22Rv1 (cell line): ENCODE results near the gene ABHD16A.
A peak's percentile ranks its signal among the peaks of the same experiment; 100 is the strongest.

ENCODE experiments used
- H3K27ac ChIP-seq: fragments of 450-650 bp; 2 replicates; pipeline ENCODE4 v1.5.1; 2017
- ZFX ChIP-seq: fragments of 450-650 bp; IDR thresholded peaks from 2 replicates; pipeline ENCODE4 v1.6.1; 2017; ENCODE audit warnings: antibody characterized with exemption, borderline replicate concordance
- TF ChIP-seq, protein P1 (sequence below): fragments of 450-650 bp; IDR thresholded peaks from 2 replicates; pipeline ENCODE4 v1.5.1; 2017; ENCODE audit warnings: mild to moderate bottlenecking

ABHD16A gene

DNA sequence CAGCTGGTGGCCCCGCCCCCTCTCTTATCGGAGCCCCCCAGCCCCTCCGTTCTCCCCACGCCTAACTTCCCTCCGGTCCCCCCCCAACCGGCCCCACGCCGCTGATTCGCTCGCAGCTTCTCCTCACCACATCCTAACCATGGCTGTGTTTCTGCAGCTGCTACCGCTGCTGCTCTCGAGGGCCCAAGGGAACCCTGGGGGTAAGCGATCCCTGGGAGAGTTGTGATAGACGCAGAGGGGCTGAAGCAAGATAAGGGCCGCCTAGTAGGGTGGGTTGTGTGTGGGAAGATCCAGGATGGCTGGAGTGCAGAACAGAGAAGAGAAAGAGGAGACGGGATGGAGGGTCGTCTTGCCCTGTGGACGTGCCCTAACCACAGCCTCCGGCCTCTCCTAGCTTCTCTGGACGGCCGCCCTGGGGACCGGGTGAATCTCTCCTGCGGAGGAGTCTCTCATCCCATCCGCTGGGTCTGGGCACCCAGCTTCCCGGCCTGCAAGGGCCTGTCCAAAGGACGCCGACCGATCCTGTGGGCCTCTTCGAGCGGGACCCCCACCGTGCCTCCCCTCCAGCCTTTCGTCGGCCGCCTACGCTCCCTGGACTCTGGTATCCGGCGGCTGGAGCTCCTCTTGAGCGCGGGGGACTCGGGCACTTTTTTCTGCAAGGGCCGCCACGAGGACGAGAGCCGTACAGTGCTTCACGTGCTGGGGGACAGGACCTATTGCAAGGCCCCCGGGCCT is 20.3 kb upstream of the ABHD16A start, which contains the start of gene MPIG6B:
MPIG6B (plus strand) TSS at position 129 of the 735 bp plus-strand sequence; CDS start at position 140, 11 bp downstream.
- H3K27ac ChIP-seq: no peak within 1 kb of the TSS
- no peak for TF ChIP-seq ZFX
- TF ChIP-seq, protein P1, sequence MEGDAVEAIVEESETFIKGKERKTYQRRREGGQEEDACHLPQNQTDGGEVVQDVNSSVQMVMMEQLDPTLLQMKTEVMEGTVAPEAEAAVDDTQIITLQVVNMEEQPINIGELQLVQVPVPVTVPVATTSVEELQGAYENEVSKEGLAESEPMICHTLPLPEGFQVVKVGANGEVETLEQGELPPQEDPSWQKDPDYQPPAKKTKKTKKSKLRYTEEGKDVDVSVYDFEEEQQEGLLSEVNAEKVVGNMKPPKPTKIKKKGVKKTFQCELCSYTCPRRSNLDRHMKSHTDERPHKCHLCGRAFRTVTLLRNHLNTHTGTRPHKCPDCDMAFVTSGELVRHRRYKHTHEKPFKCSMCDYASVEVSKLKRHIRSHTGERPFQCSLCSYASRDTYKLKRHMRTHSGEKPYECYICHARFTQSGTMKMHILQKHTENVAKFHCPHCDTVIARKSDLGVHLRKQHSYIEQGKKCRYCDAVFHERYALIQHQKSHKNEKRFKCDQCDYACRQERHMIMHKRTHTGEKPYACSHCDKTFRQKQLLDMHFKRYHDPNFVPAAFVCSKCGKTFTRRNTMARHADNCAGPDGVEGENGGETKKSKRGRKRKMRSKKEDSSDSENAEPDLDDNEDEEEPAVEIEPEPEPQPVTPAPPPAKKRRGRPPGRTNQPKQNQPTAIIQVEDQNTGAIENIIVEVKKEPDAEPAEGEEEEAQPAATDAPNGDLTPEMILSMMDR: no peak

DNA sequence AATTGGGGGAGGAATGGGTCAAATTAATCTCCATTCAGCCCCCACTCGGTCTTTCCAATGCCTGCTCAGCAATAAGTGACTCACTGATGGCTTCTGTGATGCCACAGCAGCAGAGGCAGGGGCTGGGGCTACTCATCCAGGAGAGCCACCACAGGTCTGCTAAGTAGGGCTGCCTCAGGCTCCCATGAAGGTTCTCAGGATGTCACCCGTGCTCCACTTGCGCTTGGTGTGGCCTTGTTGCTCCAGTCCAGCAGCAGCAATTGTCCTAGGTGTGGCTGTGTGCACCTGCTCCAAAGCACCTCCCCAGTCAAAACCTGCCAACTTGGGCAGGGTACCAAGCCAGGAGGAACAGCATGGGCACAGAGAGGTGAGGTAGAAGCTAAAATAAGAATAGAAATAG is 19.0 kb upstream of the ABHD16A start:
- H3K27ac ChIP-seq: no peak overlapping the region
- no peak for TF ChIP-seq ZFX
- TF ChIP-seq, protein P1: no peak

DNA sequence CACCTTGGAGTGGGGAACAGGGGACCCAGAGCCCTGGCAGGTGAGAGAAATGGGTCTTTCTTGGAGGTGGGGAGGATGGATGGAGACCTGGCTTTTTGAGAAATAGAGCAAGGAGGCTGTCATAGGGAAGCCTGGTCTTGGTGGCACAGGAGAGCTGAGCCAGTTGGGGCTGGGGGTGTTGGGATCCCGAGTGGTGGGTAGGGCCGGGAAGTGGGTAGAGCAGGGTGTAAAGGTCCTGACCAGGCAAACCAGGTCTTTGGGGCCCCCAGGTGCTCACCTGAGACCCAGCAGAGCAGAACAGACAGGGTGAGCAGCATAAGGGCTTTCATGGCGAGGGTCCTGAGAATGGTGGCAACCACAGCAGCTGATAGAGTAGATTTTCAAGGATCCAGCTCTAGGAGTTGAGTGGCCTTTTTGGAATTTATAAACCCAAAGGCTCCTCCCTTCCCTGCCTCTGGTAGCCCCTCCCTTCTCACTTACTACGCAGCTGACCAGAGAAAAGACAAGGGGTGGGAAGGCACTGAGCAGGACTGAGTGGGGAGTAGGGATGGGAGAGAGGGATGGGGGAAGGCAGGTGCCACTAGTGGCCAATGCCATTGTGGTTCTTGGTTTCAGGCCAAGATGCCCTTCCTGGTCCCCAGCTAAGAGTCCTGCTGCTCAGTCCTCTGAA is 18.4 kb upstream of the ABHD16A start, which contains the start of gene LY6G6C:
LY6G6C (minus strand) TSS at position 396 of the 670 bp plus-strand sequence; CDS start at position 329, 67 bp downstream.
- TF ChIP-seq, protein P1: no peak
- TF ChIP-seq ZFX: no peak
- H3K27ac ChIP-seq: 0 out of 2 replicates have a peak within 1 kb of the TSS, but pooled peaks have one; percentile 12

DNA sequence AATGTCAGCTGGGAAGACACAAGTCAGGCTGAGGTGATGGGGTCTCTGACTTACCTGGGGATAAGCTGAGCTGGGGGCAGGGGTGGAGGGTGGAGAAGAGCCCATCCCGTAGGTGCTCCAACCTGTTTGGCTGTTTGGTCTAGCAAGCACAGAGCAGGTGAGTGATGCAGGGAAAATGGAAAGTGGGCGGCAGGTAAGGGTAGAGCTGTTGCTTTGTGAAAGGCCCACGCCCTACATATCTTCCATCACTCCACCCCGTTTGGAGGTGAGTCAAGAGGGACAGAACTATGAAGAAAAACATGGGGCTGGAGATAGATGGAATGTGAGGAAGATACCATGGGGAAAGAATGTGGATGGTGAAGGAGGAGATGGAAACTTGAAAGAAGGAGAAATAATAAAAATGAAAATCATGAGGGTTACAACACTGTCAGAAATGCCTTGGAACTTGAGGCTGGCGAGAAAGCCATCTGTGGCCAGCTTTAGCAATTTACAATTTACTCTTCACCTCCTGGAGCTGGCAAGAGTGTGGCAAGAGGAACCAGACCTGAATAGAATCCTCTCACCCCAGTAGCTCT is 17.2 kb upstream of the ABHD16A start:
- H3K27ac ChIP-seq: 0 out of 2 replicates have a peak overlapping the region, but pooled peaks have one; percentile 12

DNA sequence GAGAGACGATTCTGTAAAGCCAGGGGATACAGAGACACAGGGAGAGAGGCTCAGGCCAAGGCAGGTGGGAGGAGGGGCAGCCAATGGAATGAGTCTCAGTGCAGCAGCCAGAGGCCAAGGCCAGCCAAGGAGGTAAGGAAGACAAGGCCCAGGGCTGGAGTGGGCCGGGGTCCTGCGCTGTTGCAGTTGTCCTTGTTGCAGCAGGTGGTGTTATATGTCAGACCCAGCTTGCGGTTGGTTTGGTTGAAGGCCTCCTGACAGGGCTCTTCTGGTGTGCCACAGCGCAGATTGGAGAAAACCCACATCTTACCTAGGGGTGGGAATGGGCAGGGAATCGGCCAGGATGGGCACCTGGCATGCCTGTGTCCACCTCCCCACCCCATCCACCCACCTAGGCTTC is 15.9 kb upstream of the ABHD16A start:
- no peak for TF ChIP-seq ZFX
- TF ChIP-seq, protein P1: no peak
- H3K27ac ChIP-seq: peak overlapping the region; percentile 90

More for the DNA sequence above, 17.2 kb upstream of the ABHD16A start:
- TF ChIP-seq ZFX: no peak
- TF ChIP-seq, protein P1: no peak

DNA sequence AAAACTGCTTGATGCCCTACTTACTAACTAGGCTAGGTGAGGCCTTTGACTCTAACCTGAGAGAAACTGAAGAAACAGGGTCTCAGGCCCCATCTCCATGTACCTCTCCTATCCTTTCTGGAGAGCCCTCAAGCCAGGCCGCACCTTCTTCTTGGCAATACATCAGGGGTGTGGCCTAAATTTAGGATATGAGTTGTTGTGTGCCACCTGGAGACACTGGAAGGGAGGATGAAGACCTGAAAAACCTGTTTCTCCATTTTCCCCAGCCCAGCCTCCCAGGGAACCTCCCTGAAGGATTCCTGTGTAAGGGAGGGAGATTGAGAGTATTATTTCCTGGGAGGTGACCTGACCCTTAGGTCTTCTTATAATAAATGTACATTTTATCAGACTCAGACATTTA is 15.1 kb upstream of the ABHD16A start:
- TF ChIP-seq, protein P1: no peak
- no peak for TF ChIP-seq ZFX
- H3K27ac ChIP-seq: peak overlapping the region; percentile 90
